ENCODE data around the gene SF3B6. TPM values are rescaled to one million over a fixed set of nuclear protein-coding genes. Genes with fewer than 3 reads are reported as not detected.

The SF3B6 gene
- total and polyA plus RNA-seq, 9 of the 15 experiments (the other 6 are each of a cell fraction or from before 2014, with no cell fraction given), result 146 to 591 (median 295) TPM

- TF ChIP-seq CREB5 (CRISPR knock-in tag; IDR thresholded peaks at IDR 0.05), result no peak
- peak; percentile 52 for TF ChIP-seq CEBPB (tag; IDR thresholded peaks at IDR 0.05)
- no peak for TF ChIP-seq PHF21A (IDR thresholded peaks at IDR 0.05; ENCODE audit: borderline replicate concordance, low read depth)
- TF ChIP-seq ZNF124 (CRISPR knock-in tag; IDR thresholded peaks at IDR 0.05), result no peak
- TF ChIP-seq CCNT2 (IDR thresholded peaks at IDR 0.05; ENCODE audit: borderline replicate concordance, extremely low read depth, insufficient read length, low read depth, low read length), result no peak
- peak; percentile 69 for TF ChIP-seq NFE2 (IDR thresholded peaks at IDR 0.05; ENCODE audit: low read depth)
- 0 out of 2 replicates have a peak, but pooled peaks have one; percentile 24 for TF ChIP-seq SMARCE1 (IDR thresholded peaks at IDR 0.05)
- no peak for TF ChIP-seq ARNT (IDR thresholded peaks at IDR 0.05)
- no peak for TF ChIP-seq DDX20 (tag; IDR thresholded peaks at IDR 0.05; ENCODE audit: low read depth)
- TF ChIP-seq ZNF175 (CRISPR knock-in tag; IDR thresholded peaks at IDR 0.05; ENCODE audit: low read depth), result no peak
- peak; percentile 88 for TF ChIP-seq MAFG (tag; conservative IDR thresholded peaks at IDR 0.05)
- TF ChIP-seq KDM1A (IDR thresholded peaks at IDR 0.05), result peak in 1 of 2 experiments; percentile 84; a peak in 2 of 4 replicates
- TF ChIP-seq ZNF41 (CRISPR knock-in tag; conservative IDR thresholded peaks at IDR 0.05), result no peak
- peak; percentile 33 for TF ChIP-seq MAFF (IDR thresholded peaks at IDR 0.05; ENCODE audit: low read length)
- no peak for TF ChIP-seq ZNF384 (IDR thresholded peaks at IDR 0.05; ENCODE audit: low read depth, low read length)
- TF ChIP-seq ZNF165 (CRISPR knock-in tag; IDR thresholded peaks at IDR 0.05; ENCODE audit: borderline replicate concordance), result no peak
- no peak for TF ChIP-seq ZNF274 (IDR thresholded peaks at IDR 0.05; ENCODE audit: borderline replicate concordance, low read depth, low read length)
- TF ChIP-seq FOXA1 (IDR thresholded peaks at IDR 0.05; ENCODE audit: borderline replicate concordance), result no peak
- TF ChIP-seq ZNF316 (IDR thresholded peaks at IDR 0.05), result peak; percentile 80
These were observed 30.3 kb downstream of the SF3B6 start (continued) for GRCh38 chr2:24045511-24046508.

Measured in K562 (cell line).